ENCODE data around the gene EIF4E2.

GRCh38 chr2:232502911-232503808 lies 47.3 kb upstream of the EIF4E2 start:
- TF ChIP-seq CTCF (IDR thresholded peaks at IDR 0.05) (no peak), POLR2A (IDR thresholded peaks at IDR 0.05) (no peak)
